ENCODE measurements around the gene PCDHA1.
A peak's percentile ranks its signal among the peaks of the same experiment; 100 is the strongest.

PCDHA1 gene

GRCh38 chr5:141001446-141001843 is 215.5 kb downstream of the PCDHA1 start:
- Histone ChIP-seq H3K9ac (no peak overlapping the region), H3K4me3 (no peak overlapping the region), H3K4me1 (peaks cover 0 to 9% (median 0%) of the 10 kb centered on the region in 10 experiments; a peak in 1 of 20 replicates), H3K27me3 (peaks cover 0 to 12% (median 5%) of the 10 kb centered on the region in 11 experiments; a peak in 11 of 22 replicates), H3K36me3 (no peaks in the 10 kb centered on the region), H3K4me2 (no peak overlapping the region), H4K20me1 (no peaks in the 10 kb centered on the region), H3K27ac (no peak overlapping the region), H3K9me3 (replicated peaks in 1 of 11) (no peaks in the 10 kb centered on the region)
- no peak for TF ChIP-seq Cebpa-rat (IDR thresholded peaks at IDR 0.05)

GRCh38 chr5:141001844-141002604 is 216.1 kb downstream of the PCDHA1 start:
- peaks cover 0 to 12% (median 5%) of the 10 kb centered on the region in 11 experiments; a peak in 11 of 22 replicates for H3K27me3 ChIP-seq
- no peak overlapping the region for H3K4me3 ChIP-seq
- H3K4me2 ChIP-seq, result no peak overlapping the region
- H3K4me1 ChIP-seq, result peaks cover 0 to 9% (median 0%) of the 10 kb centered on the region in 10 experiments; a peak in 1 of 20 replicates
- no peaks in the 10 kb centered on the region for H3K9me3 ChIP-seq (replicated peaks in 1 of 11)
- H3K36me3 ChIP-seq, result no peaks in the 10 kb centered on the region
- H4K20me1 ChIP-seq, result no peaks in the 10 kb centered on the region
- no peak overlapping the region for H3K9ac ChIP-seq
- TF ChIP-seq Cebpa-rat (IDR thresholded peaks at IDR 0.05), result no peak
- no peak overlapping the region for H3K27ac ChIP-seq

GRCh38 chr5:141002605-141002965 is 216.6 kb downstream of the PCDHA1 start:
- Histone ChIP-seq H3K27ac (no peak overlapping the region), H3K9ac (no peak overlapping the region)

GRCh38 chr5:141003031-141003430 is 217.1 kb downstream of the PCDHA1 start:
- Histone ChIP-seq H3K4me2 (no peak overlapping the region), H3K4me3 (no peak overlapping the region), H3K36me3 (no peaks in the 10 kb centered on the region), H3K4me1 (peaks cover 0 to 9% (median 0%) of the 10 kb centered on the region in 10 experiments; a peak in 1 of 20 replicates), H4K20me1 (no peaks in the 10 kb centered on the region), H3K9me3 (replicated peaks in 1 of 11) (no peaks in the 10 kb centered on the region), H3K27ac (no peak overlapping the region), H3K27me3 (peaks cover 0 to 12% (median 5%) of the 10 kb centered on the region in 11 experiments; a peak in 11 of 22 replicates), H3K9ac (no peak overlapping the region)
- no peak for TF ChIP-seq Cebpa-rat (IDR thresholded peaks at IDR 0.05)

More at GRCh38 chr5:141002605-141002965, 216.6 kb downstream of the PCDHA1 start:
- no peak overlapping the region for H3K4me2 ChIP-seq
- no peaks in the 10 kb centered on the region for H3K36me3 ChIP-seq
- no peak overlapping the region for H3K4me3 ChIP-seq
- H3K9me3 ChIP-seq (replicated peaks in 1 of 11), result no peaks in the 10 kb centered on the region
- peaks cover 0 to 9% (median 0%) of the 10 kb centered on the region in 10 experiments; a peak in 1 of 20 replicates for H3K4me1 ChIP-seq
- H4K20me1 ChIP-seq, result no peaks in the 10 kb centered on the region
- no peak for TF ChIP-seq Cebpa-rat (IDR thresholded peaks at IDR 0.05)
- H3K27me3 ChIP-seq, result peaks cover 0 to 12% (median 5%) of the 10 kb centered on the region in 11 experiments; a peak in 11 of 22 replicates

- H3K9ac ChIP-seq, result no peak overlapping the region
- H3K4me2 ChIP-seq, result peak overlapping the region in 1 of 11 experiments; percentile 40; a peak in 2 of 22 replicates
- no peaks in the 10 kb centered on the region for H3K36me3 ChIP-seq
- peaks cover 0 to 9% (median 0%) of the 10 kb centered on the region in 10 experiments; a peak in 1 of 20 replicates for H3K4me1 ChIP-seq
- no peaks in the 10 kb centered on the region for H3K9me3 ChIP-seq (replicated peaks in 1 of 11)
- H3K4me3 ChIP-seq, result no peak overlapping the region
- no peak for TF ChIP-seq Cebpa-rat (IDR thresholded peaks at IDR 0.05)
- H3K27ac ChIP-seq, result no peak overlapping the region
- no peaks in the 10 kb centered on the region for H4K20me1 ChIP-seq
- peaks cover 0 to 12% (median 5%) of the 10 kb centered on the region in 11 experiments; a peak in 11 of 22 replicates for H3K27me3 ChIP-seq
These were observed 218.1 kb downstream of the PCDHA1 start for GRCh38 chr5:141003791-141004611.

GRCh38 chr5:141007791-141008190 is 221.9 kb downstream of the PCDHA1 start:
- Histone ChIP-seq H3K9me3 (replicated peaks in 1 of 11) (no peaks in the 10 kb centered on the region; a peak in 1 of 22 replicates), H4K20me1 (no peaks in the 10 kb centered on the region), H3K27ac (no peak overlapping the region), H3K9ac (no peak overlapping the region), H3K36me3 (no peaks in the 10 kb centered on the region), H3K27me3 (no peaks in the 10 kb centered on the region), H3K4me1 (peaks cover 0 to 9% (median 0%) of the 10 kb centered on the region in 10 experiments; a peak in 1 of 20 replicates), H3K4me2 (no peak overlapping the region), H3K4me3 (no peak overlapping the region)
- TF ChIP-seq Cebpa-rat (IDR thresholded peaks at IDR 0.05), result no peak

- Histone ChIP-seq H3K27ac (no peak overlapping the region), H3K4me3 (no peak overlapping the region), H3K36me3 (no peaks in the 10 kb centered on the region), H3K27me3 (no peaks in the 10 kb centered on the region), H4K20me1 (no peaks in the 10 kb centered on the region), H3K4me2 (no peak overlapping the region), H3K4me1 (peaks cover 0 to 10% (median 5%) of the 10 kb centered on the region in 10 experiments; a peak in 9 of 20 replicates), H3K9ac (no peak overlapping the region), H3K9me3 (replicated peaks in 1 of 11) (no peaks in the 10 kb centered on the region; a peak in 1 of 22 replicates)
- no peak for TF ChIP-seq Cebpa-rat (IDR thresholded peaks at IDR 0.05)
These were observed 224.3 kb downstream of the PCDHA1 start for GRCh38 chr5:141010047-141010793.

GRCh38 chr5:141017943-141018342 is 232.0 kb downstream of the PCDHA1 start:
- Histone ChIP-seq H3K36me3 (no peaks in the 10 kb centered on the region), H3K4me1 (peaks cover 0 to 10% (median 5%) of the 10 kb centered on the region in 10 experiments; a peak in 9 of 20 replicates), H3K4me3 (no peak overlapping the region), H3K27me3 (no peaks in the 10 kb centered on the region), H3K9me3 (replicated peaks in 1 of 11) (no peaks in the 10 kb centered on the region), H3K27ac (no peak overlapping the region), H3K9ac (no peak overlapping the region), H3K4me2 (no peak overlapping the region), H4K20me1 (no peaks in the 10 kb centered on the region)
- no peak for TF ChIP-seq Cebpa-rat (IDR thresholded peaks at IDR 0.05)
